ENCODE data around the gene CKS2.

DNA sequence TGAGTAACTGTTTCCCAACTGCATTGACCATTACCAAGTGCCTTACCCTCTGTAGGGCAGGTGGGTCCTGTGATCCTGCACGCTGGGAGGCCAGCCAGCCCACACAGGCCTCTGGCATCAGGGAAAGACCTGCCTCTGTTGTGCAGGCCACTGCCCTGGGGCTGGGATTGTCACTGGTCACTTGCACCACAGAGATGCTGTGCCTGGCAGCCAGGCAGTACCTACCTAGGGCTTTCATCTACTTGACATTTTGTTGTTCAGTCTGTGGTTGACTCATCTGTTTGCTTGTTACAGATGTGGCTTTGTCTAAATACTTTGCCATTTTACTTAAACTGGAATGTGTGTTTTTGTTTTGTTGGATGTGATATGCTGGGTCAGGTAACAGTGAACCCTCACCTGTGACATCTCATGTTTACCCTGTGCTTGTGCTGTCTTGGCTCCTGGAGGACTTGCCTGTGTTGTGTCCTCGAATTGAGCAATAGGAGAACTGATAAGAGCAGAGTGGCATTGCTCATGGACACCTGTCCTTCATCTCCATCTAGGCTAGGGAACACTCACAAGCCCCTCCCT lies 40.1 kb downstream of the CKS2 start:
- TF ChIP-seq EZH2 (IDR thresholded peaks at IDR 0.05; ENCODE audit: borderline replicate concordance, low read length): no peak
- TF ChIP-seq, protein P1, sequence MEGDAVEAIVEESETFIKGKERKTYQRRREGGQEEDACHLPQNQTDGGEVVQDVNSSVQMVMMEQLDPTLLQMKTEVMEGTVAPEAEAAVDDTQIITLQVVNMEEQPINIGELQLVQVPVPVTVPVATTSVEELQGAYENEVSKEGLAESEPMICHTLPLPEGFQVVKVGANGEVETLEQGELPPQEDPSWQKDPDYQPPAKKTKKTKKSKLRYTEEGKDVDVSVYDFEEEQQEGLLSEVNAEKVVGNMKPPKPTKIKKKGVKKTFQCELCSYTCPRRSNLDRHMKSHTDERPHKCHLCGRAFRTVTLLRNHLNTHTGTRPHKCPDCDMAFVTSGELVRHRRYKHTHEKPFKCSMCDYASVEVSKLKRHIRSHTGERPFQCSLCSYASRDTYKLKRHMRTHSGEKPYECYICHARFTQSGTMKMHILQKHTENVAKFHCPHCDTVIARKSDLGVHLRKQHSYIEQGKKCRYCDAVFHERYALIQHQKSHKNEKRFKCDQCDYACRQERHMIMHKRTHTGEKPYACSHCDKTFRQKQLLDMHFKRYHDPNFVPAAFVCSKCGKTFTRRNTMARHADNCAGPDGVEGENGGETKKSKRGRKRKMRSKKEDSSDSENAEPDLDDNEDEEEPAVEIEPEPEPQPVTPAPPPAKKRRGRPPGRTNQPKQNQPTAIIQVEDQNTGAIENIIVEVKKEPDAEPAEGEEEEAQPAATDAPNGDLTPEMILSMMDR (conservative IDR thresholded peaks at IDR 0.05 in 1 of 2, IDR thresholded peaks at IDR 0.05 in 1 of 2; ENCODE audit: extremely low read depth in 1 of 2, insufficient read depth in 1 of 2, low read depth in 1 of 2, low read length in 2 of 2): no peak

Data from mammary epithelial cell (primary cell).